Bronchial epithelial cell (primary cell): ENCODE results near the gene TENM4. TPM values are rescaled to one million over a fixed set of nuclear protein-coding genes. Genes with fewer than 3 reads are reported as not detected.

Source experiments
- DNase-seq: peaks from one replicate; pipeline ENCODE4 v3.0.0-alpha.2; 2010; ENCODE audit warnings: low read depth
- FAIRE-seq: peaks from 2 replicates; lab custom pipeline; 2011; peaks lifted over from hg19 to GRCh38; lab: Jason Lieb, UNC
- H3K27me3 ChIP-seq: 2 replicates; pipeline ENCODE4 v1.5.1; 2011; ENCODE audit warnings: low read length; ENCODE audit not compliant: control insufficient read depth, insufficient read depth
- H3K36me3 ChIP-seq: 2 replicates; pipeline ENCODE4 v1.5.1; 2011; ENCODE audit warnings: low read length; ENCODE audit not compliant: control insufficient read depth, insufficient read depth
- H3K4me3 ChIP-seq: 2 replicates; pipeline ENCODE4 v1.5.1; 2011; ENCODE audit warnings: mild to moderate bottlenecking, low read depth, low read length, control low read depth
- total RNA-seq: library from RNA; depleted of rRNA; stranded (reverse); fragments of >200 nt; gene quantifications from 2 replicates; pipeline ENCODE4 v1.2.1, GENCODE V29; 2014
- TF ChIP-seq, protein P1 (sequence below): IDR thresholded peaks from 2 replicates; pipeline ENCODE4 v1.5.1; 2011; ENCODE audit warnings: mild to moderate bottlenecking, moderate library complexity, low read length, control low read depth, inconsistent platforms; ENCODE audit not compliant: insufficient read depth, severe bottlenecking

The TENM4 gene
- total RNA-seq, 1 donor from 2014 or later, result 6.1 TPM

DNA sequence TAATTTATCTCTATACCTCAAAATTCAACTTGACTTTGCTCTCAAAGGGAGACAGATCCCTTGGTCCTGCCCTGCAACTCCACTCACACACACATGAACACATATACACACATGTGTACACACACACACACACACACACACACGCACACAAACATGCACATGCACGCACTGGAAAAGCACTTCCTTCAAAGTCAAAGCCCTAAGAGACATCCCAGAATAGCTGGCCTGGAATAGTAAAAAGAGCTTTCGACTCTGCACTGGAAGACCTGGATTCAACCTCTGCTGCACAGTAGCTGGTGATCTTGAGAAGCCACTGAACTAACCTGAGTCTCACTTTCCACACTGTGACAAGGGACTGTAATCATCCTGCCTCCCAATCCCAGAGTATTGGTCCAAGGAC, 26.8 kb downstream of the TENM4 start:
- DNase-seq (no peak), FAIRE-seq (no peak)
- H3K4me3 ChIP-seq, result no peak overlapping the region
- TF ChIP-seq, protein P1, sequence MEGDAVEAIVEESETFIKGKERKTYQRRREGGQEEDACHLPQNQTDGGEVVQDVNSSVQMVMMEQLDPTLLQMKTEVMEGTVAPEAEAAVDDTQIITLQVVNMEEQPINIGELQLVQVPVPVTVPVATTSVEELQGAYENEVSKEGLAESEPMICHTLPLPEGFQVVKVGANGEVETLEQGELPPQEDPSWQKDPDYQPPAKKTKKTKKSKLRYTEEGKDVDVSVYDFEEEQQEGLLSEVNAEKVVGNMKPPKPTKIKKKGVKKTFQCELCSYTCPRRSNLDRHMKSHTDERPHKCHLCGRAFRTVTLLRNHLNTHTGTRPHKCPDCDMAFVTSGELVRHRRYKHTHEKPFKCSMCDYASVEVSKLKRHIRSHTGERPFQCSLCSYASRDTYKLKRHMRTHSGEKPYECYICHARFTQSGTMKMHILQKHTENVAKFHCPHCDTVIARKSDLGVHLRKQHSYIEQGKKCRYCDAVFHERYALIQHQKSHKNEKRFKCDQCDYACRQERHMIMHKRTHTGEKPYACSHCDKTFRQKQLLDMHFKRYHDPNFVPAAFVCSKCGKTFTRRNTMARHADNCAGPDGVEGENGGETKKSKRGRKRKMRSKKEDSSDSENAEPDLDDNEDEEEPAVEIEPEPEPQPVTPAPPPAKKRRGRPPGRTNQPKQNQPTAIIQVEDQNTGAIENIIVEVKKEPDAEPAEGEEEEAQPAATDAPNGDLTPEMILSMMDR, result no peak
- no peaks in the 10 kb centered on the region for H3K27me3 ChIP-seq
- no peaks in the 10 kb centered on the region for H3K36me3 ChIP-seq

DNA sequence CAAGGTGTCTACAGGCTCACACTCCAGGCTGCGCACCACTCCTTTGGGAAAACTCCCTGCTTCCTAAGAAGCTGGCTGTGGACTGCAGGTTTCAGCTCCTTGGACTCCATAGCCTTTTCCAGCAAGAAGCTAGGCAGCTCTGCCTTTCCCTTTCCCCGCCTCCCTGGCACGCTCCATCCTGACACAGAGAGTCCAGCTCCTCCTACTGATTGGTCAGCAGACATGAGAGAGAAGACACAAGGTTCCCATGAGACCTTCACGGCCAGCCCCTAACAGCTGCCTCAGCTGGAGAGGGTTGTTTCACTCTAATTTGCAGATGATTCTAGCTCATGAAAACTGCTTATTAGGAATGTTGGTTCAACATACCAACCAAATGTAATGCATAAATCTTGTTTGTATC, 27.6 kb downstream of the TENM4 start:
- H3K36me3 ChIP-seq, result no peaks in the 10 kb centered on the region
- H3K27me3 ChIP-seq, result no peaks in the 10 kb centered on the region
- TF ChIP-seq, protein P1, result no peak
- FAIRE-seq (no peak), DNase-seq (peak; percentile 56)
- no peak overlapping the region for H3K4me3 ChIP-seq

DNA sequence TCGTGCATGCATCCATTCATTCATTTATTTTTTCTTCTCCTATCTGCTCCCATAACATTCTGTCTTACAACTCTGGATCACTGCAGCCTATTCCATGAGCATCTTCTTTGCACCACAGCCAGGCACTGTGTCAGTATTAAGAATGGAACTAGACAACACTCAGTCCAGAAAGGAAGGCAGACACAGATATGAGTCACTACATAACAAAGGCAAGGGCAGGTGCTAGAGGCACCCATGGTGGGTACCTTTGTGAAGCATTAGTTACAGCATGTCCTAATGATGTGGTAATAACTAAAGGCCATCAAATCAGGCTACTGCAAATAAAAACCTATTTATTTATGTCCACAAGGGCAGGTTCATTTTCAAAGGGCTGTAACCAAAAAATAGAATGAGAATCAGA, 28.1 kb downstream of the TENM4 start:
- no peaks in the 10 kb centered on the region for H3K36me3 ChIP-seq
- H3K27me3 ChIP-seq, result no peaks in the 10 kb centered on the region
- no peak overlapping the region for H3K4me3 ChIP-seq
- peak; percentile 87 for DNase-seq
- TF ChIP-seq, protein P1, result no peak
- FAIRE-seq, result peak; percentile 66

DNA sequence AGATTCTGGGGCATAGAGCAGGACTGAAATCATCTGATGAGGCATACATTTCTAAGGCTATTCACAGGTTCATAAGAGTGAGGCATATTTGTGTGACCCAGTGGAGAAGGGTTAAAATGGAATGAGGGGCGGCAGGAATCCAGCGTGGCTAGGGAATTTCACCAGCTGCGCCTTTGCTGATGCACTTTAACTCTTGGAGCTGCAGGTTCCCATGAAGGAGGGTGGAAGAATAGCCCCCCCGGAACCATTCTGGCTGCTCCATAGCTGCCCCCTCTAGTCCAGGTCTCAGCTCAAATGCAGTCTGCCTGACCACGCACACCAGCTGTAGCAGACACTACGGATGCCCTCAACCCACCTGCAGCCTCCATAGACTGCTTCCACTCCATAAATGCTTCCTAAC, 31.5 kb downstream of the TENM4 start:
- DNase-seq (no peak), FAIRE-seq (no peak)
- Histone ChIP-seq H3K27me3 (no peaks in the 10 kb centered on the region), H3K36me3 (no peaks in the 10 kb centered on the region), H3K4me3 (no peak overlapping the region)
- TF ChIP-seq, protein P1, result no peak

DNA sequence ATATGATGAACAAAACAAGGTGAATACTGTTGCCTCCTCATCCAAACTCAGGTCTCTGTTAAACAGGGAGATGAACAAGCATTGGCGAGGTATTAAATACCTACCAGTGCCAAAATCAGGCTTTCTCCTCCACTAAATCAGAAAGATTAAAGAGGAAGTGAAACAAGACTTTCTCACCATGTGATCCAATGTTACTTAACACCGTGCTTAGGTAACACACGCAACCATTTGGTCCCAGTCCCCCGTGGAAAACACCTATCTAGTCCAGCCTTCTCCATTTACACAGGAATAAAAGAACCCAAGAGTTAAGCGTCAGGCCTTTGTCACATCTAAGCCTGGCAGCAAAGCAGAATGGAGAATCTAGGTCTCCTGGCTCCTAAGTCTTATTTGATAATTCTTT, 34.5 kb downstream of the TENM4 start:
- no peak for FAIRE-seq
- no peaks in the 10 kb centered on the region for H3K36me3 ChIP-seq

GRCh38 chr11:79404806-79405205, 36.0 kb downstream of the TENM4 start:
- no peaks in the 10 kb centered on the region for H3K36me3 ChIP-seq
- TF ChIP-seq, protein P1, result no peak
- no peak for DNase-seq
- no peak overlapping the region for H3K4me3 ChIP-seq
- FAIRE-seq, result no peak
- H3K27me3 ChIP-seq, result no peaks in the 10 kb centered on the region

More for the DNA sequence above, 34.5 kb downstream of the TENM4 start:
- Histone ChIP-seq H3K27me3 (no peaks in the 10 kb centered on the region), H3K4me3 (no peak overlapping the region)
- no peak for DNase-seq
- TF ChIP-seq, protein P1, result no peak
